ENCODE results near the gene MET.

Gene MET

DNA sequence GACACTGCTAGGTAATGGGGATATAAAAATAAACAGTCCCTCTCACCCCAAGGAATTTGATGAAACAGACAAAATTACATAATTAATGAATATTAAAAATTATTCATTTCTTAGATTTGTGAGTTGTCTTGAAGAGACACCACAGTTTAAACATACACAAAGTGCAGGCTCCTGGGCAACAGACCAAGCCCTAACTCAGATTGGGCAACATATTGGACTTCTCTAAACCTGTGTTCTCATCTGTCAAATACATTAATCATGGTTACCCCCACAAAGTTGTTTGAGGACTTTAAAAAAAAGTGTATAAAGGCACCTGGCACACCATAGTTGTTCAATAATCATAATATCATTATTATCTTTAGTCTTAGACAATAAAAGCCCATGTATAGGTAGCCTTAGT is 127.9 kb downstream of the MET start:
- DNase-seq (no peak), ATAC-seq (replicated peaks) (no peak)
- peaks cover 0 to 3% of the 10 kb centered on the region in 2 donors for H3K4me1 Mint-ChIP-seq (ENCODE audit: low read depth in 2 of 2)
- peaks cover 19 to 24% of the 10 kb centered on the region in 2 donors for H3K27me3 Mint-ChIP-seq
- no peaks in the 10 kb centered on the region for H3K9me3 Mint-ChIP-seq
- no peak overlapping the region for H3K4me3 Mint-ChIP-seq
- no peaks in the 10 kb centered on the region for H3K36me3 Mint-ChIP-seq (ENCODE audit: insufficient read depth)
- no peak overlapping the region for H3K27ac Mint-ChIP-seq

DNA sequence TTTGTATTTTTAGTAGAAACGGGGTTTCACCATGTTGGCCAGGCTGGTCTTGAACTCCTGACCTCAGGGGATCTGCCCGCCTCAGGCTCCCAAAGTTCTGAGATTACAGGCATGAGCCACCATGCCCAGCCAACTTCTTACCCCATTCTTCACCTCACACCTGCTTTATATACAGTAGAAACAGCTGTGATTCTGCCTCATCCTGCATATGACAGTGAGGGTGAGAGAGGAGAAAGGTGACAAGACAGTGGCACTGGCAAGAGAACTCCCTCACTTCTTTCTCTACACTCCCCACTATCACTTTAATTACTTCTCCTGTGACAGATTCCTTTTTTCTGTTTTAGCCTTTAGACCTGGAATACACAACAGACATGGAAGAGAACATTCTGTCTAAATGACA is 128.6 kb downstream of the MET start:
- Mint-ChIP-seq H3K4me1 (ENCODE audit: low read depth in 2 of 2) (peaks cover 0 to 3% of the 10 kb centered on the region in 2 donors), H3K9me3 (no peaks in the 10 kb centered on the region), H3K36me3 (ENCODE audit: insufficient read depth) (no peaks in the 10 kb centered on the region), H3K27ac (no peak overlapping the region), H3K4me3 (no peak overlapping the region), H3K27me3 (peaks cover 19 to 24% of the 10 kb centered on the region in 2 donors)
- ATAC-seq (replicated peaks) (no peak), DNase-seq (no peak)

GRCh38 chr7:116801092-116801710 is 129.2 kb downstream of the MET start:
- Mint-ChIP-seq H3K9me3 (no peaks in the 10 kb centered on the region), H3K4me1 (ENCODE audit: low read depth in 2 of 2) (peaks cover 0 to 3% of the 10 kb centered on the region in 2 donors), H3K4me3 (no peak overlapping the region), H3K27me3 (peaks cover 19 to 24% of the 10 kb centered on the region in 2 donors), H3K36me3 (ENCODE audit: insufficient read depth) (no peaks in the 10 kb centered on the region), H3K27ac (no peak overlapping the region)
- ATAC-seq (replicated peaks) (no peak), DNase-seq (no peak)

- Mint-ChIP-seq H3K9me3 (no peaks in the 10 kb centered on the region), H3K4me3 (no peak overlapping the region), H3K36me3 (ENCODE audit: insufficient read depth) (no peaks in the 10 kb centered on the region), H3K27ac (peak overlapping the region in 1 of 2 donors; percentile 17), H3K4me1 (ENCODE audit: low read depth in 2 of 2) (peaks cover 0 to 3% of the 10 kb centered on the region in 2 donors), H3K27me3 (peaks cover 19 to 24% of the 10 kb centered on the region in 2 donors)
- DNase-seq (no peak), ATAC-seq (replicated peaks) (no peak)
Measured at GRCh38 chr7:116802144-116802745, 130.2 kb downstream of the MET start.

DNA sequence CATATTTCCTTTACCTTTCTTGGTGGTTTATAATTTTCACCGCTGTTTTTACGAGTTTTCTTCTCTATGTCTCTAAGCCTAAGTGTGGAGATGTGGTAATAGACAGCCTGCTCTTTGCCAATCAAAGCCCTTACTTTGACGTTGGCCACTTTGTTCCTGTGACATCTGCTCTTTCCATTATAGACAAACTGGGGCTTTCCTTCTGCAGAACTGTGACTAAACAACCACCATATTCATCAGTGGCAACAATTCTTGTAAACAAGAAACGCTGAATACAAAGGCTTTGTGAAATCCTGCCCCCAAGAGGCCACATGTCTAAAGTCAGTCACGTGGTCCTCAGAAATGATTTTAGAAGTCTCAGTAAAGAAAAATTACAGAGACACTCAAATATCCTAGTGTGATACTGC is 130.8 kb downstream of the MET start:
- Mint-ChIP-seq H3K27ac (peak overlapping the region in 1 of 2 donors; percentile 17), H3K27me3 (peaks cover 19 to 24% of the 10 kb centered on the region in 2 donors), H3K4me3 (no peak overlapping the region), H3K4me1 (ENCODE audit: low read depth in 2 of 2) (peaks cover 0 to 3% of the 10 kb centered on the region in 2 donors), H3K9me3 (no peaks in the 10 kb centered on the region), H3K36me3 (ENCODE audit: insufficient read depth) (no peaks in the 10 kb centered on the region)
- peak; percentile 0 to 17 (median 3) for DNase-seq
- peak; percentile 74 for ATAC-seq (replicated peaks)

- no peak for ATAC-seq (replicated peaks)
- no peaks in the 10 kb centered on the region for H3K9me3 Mint-ChIP-seq
- H3K27me3 Mint-ChIP-seq = peaks cover 16 to 17% of the 10 kb centered on the region in 2 donors
Measured at GRCh38 chr7:116804471-116804870, 132.5 kb downstream of the MET start.

GRCh38 chr7:116805100-116805544 is 133.1 kb downstream of the MET start:
- H3K36me3 Mint-ChIP-seq (ENCODE audit: insufficient read depth) = no peaks in the 10 kb centered on the region
- H3K4me1 Mint-ChIP-seq (ENCODE audit: low read depth in 2 of 2) = peaks cover 0 to 3% of the 10 kb centered on the region in 2 donors
- DNase-seq (no peak), ATAC-seq (replicated peaks) (no peak)
- H3K4me3 Mint-ChIP-seq = no peak overlapping the region
- peaks cover 13 to 15% of the 10 kb centered on the region in 2 donors for H3K27me3 Mint-ChIP-seq
- H3K27ac Mint-ChIP-seq = no peak overlapping the region
- no peaks in the 10 kb centered on the region for H3K9me3 Mint-ChIP-seq

More at GRCh38 chr7:116804471-116804870, 132.5 kb downstream of the MET start:
- H3K4me3 Mint-ChIP-seq = no peak overlapping the region
- no peak overlapping the region for H3K27ac Mint-ChIP-seq
- no peaks in the 10 kb centered on the region for H3K36me3 Mint-ChIP-seq (ENCODE audit: insufficient read depth)
- H3K4me1 Mint-ChIP-seq (ENCODE audit: low read depth in 2 of 2) = peaks cover 0 to 3% of the 10 kb centered on the region in 2 donors
- DNase-seq = no peak

GRCh38 chr7:116806046-116806944 is 134.3 kb downstream of the MET start:
- ATAC-seq (replicated peaks) (no peak), DNase-seq (no peak)
- H3K36me3 Mint-ChIP-seq (ENCODE audit: insufficient read depth) = no peaks in the 10 kb centered on the region
- H3K4me1 Mint-ChIP-seq (ENCODE audit: low read depth in 2 of 2) = peaks cover 0 to 3% of the 10 kb centered on the region in 2 donors
- no peak overlapping the region for H3K27ac Mint-ChIP-seq
- H3K4me3 Mint-ChIP-seq = no peak overlapping the region
- H3K9me3 Mint-ChIP-seq = no peaks in the 10 kb centered on the region
- peaks cover 6 to 9% of the 10 kb centered on the region in 2 donors for H3K27me3 Mint-ChIP-seq

GRCh38 chr7:116807011-116807560 is 135.1 kb downstream of the MET start:
- Mint-ChIP-seq H3K27me3 (peaks cover 6 to 9% of the 10 kb centered on the region in 2 donors), H3K9me3 (no peaks in the 10 kb centered on the region), H3K36me3 (ENCODE audit: insufficient read depth) (no peaks in the 10 kb centered on the region), H3K4me3 (no peak overlapping the region), H3K27ac (no peak overlapping the region), H3K4me1 (ENCODE audit: low read depth in 2 of 2) (peaks cover 0 to 3% of the 10 kb centered on the region in 2 donors)
- DNase-seq = no peak
- ATAC-seq (replicated peaks) = no peak

GRCh38 chr7:116809636-116810266 is 137.8 kb downstream of the MET start:
- Mint-ChIP-seq H3K9me3 (no peaks in the 10 kb centered on the region), H3K36me3 (ENCODE audit: insufficient read depth) (no peaks in the 10 kb centered on the region), H3K27ac (no peak overlapping the region), H3K27me3 (no peaks in the 10 kb centered on the region), H3K4me1 (ENCODE audit: low read depth in 2 of 2) (no peaks in the 10 kb centered on the region), H3K4me3 (no peak overlapping the region)
- ATAC-seq (replicated peaks) = peak; percentile 48
- DNase-seq = no peak

DNA sequence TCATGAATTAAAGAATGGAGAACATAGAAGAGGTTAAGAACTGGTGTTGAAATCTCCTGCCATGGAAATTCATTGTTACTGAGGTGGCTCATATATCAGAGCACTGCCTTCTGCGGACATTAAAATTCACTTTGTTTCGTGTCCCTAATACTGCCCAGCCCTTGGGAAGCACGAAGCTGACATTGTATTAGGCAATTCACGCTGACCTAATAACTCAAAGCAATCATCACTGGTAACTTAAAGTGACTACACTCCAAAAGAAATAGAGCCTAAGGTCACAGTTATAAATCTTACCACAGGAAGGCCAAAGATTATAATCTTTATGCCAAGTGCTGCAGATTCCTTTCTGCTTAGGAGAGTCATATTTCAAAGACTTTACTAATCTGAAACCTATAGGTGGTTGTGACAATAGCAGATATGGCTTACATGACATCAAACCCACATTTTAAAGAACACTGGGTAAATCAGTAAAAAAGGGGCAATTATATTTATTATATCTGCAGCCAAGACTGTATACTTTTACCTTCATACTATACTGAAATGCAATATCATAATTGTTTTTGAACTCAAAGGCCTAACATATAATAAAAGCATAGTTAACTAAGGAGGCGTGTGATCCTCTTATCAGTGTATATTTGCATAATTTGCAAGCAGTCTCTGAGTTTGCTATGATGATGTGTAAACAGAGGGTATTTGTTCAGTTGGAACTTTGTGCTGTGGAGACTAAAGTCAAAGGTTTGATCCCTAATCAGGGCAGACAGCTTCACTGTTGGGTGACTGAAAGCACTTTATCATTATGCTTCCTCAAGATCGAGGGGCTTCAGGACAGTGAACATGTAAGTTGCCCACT is 138.5 kb downstream of the MET start:
- Mint-ChIP-seq H3K4me1 (ENCODE audit: low read depth in 2 of 2) (no peaks in the 10 kb centered on the region), H3K9me3 (no peaks in the 10 kb centered on the region), H3K27me3 (no peaks in the 10 kb centered on the region), H3K27ac (no peak overlapping the region), H3K4me3 (no peak overlapping the region), H3K36me3 (ENCODE audit: insufficient read depth) (no peaks in the 10 kb centered on the region)
- no peak for ATAC-seq (replicated peaks)
- no peak for DNase-seq

DNA sequence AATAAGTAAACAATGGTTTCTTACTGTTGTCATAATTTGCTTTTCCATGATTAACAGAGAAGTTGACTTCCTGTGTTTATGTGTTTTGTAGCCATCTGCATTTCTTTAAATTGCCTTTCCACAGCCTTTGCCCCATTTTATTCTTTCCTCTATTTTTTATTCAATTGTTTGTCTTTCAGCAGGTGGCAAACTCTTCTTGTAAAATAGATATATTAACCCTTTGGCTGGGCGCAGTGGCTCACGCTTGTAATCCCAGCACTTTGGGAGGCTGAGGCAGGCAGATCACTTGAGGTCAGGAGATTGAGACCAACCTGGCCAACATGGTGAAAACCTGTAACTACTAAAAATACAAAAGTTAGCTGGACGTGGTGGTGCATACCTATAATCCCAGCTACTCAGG is 139.8 kb downstream of the MET start:
- Mint-ChIP-seq H3K27me3 (no peaks in the 10 kb centered on the region), H3K4me3 (no peak overlapping the region), H3K9me3 (no peaks in the 10 kb centered on the region), H3K36me3 (ENCODE audit: insufficient read depth) (no peaks in the 10 kb centered on the region), H3K27ac (no peak overlapping the region), H3K4me1 (ENCODE audit: low read depth in 2 of 2) (no peaks in the 10 kb centered on the region)
- no peak for DNase-seq
- ATAC-seq (replicated peaks) = no peak

Data from effector memory CD8-positive, alpha-beta T cell (primary cell).